GM18520 (cell line): ENCODE measurements around the gene NTNG2.

ENCODE experiments used
- ATAC-seq: cut with Tn5 transposase; IDR thresholded peaks from one replicate; pipeline ENCODE4 v1.9.1; 2021; ENCODE audit not compliant: unreplicated experiment

NTNG2 gene

GRCh38 chr9:132146575-132146974, 15.3 kb upstream of the NTNG2 start:
- ATAC-seq, result no peak

DNA sequence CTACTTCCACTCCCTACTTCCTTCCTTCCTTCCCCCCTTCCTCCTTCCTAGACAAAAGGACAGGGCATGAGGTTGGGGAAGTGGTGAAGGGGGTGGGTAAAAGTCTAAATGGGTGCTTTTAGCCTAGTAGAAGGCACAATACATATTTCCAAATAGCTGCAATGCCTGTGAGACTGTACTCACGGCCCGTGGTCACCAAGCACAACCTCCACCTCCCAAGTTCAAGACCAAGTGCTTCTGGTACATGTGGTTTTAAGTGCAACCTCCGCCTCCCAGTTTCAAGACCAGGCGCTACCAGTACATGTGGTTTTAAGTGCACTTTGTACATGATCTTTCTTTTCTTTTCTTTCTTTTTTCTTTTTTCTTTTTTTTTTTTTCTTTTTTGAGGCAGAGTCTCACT, 14.5 kb upstream of the NTNG2 start:
- no peak for ATAC-seq

- no peak for ATAC-seq
These were observed 14.0 kb upstream of the NTNG2 start for GRCh38 chr9:132147839-132148238.

DNA sequence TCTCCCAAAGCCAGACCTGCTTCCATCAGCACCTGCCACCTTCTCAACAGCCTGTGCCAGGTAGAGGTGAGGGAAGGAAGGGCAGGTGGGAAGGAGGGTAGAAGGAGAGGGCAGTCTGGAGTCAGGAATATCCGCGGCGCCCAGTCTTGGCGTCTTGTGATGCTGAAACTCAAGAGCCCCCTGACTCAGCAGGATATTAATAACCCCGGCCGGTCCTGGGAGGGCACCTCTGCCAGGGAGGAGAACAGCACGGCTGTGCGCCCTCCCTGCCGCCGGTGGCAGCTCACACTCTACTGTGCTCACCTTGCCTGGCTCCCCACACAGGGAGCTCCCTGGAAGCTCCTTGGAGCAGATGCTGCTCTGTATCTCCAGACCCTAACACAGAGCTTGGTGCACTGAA, 11.6 kb upstream of the NTNG2 start:
- no peak for ATAC-seq

DNA sequence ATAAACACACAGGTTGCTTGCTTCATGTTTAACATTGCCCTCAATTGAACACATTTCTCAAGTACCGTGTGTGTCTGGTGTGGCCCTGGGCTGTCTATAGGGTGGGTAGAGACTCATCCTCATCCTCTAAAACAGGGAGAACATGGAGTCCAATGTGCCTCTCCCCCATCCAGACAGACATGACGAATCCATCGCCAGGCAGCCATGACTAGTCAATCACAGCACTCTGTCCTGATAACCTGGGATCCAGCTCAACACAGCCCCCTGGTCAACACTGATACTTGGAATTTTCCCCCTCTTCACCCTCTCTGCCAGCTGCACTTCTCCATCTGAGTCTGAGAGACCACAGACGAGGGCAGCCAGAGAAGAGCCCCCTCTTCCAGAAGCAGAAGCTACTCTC, 10.7 kb upstream of the NTNG2 start:
- ATAC-seq, result no peak

DNA sequence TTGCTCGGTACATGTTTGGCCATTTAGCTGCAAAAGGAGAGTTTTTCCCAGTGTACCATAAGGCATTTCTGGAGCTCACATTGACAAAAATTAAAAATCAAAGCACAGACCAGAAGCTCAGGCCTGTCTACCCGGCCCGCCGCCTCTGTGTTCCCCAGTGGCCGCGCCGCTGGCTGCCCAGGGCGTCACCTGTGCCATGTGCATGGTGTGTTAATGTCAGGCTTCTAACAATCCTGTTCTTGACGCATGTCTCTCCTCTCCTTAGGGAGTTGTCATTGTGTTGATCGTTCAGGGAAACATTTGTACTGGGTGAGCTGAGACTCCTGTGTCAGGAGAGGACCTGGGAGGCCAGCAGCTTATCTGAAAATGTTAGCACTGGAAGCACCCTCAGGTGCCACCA, 9.6 kb upstream of the NTNG2 start:
- ATAC-seq, result no peak

- ATAC-seq, result no peak
These were observed 6.8 kb upstream of the NTNG2 start for GRCh38 chr9:132154863-132155567.

DNA sequence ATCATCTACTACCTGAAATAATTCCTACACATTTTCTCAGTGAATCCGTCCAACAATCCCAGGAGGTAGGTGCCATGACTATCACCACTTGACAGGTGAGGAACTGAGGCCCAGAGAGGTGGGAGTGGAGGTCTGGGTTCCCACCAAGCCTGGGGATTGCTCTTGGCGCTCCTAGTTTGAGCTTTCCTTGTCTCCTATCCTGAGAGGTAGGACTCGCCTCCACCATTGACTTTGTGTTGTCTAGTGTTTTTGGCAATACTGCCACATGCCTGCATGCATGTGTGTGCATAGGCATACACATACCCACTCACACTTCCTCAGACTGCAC, 6.3 kb upstream of the NTNG2 start:
- ATAC-seq, result no peak

DNA sequence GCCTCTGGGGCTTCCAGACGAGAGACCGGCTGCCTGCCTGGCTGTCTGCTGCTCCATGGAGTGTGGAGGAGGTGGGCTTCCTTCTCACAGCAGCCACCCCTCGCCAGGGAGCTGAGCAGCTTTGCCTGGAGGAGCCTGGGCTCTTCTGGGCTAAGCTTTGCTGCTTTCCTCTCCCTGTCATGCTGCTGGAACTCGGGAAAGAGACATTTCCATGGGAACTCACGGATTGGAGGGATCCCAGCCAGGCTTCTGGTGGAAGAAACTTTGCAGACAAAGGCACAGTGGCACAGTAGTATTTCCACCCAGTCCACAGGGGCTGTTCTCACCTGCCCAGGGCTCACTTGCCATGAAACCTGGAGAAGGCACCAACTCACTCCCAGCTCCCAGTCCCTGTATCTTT, 5.6 kb upstream of the NTNG2 start:
- ATAC-seq, result no peak

GRCh38 chr9:132157347-132158116, 4.3 kb upstream of the NTNG2 start:
- no peak for ATAC-seq

DNA sequence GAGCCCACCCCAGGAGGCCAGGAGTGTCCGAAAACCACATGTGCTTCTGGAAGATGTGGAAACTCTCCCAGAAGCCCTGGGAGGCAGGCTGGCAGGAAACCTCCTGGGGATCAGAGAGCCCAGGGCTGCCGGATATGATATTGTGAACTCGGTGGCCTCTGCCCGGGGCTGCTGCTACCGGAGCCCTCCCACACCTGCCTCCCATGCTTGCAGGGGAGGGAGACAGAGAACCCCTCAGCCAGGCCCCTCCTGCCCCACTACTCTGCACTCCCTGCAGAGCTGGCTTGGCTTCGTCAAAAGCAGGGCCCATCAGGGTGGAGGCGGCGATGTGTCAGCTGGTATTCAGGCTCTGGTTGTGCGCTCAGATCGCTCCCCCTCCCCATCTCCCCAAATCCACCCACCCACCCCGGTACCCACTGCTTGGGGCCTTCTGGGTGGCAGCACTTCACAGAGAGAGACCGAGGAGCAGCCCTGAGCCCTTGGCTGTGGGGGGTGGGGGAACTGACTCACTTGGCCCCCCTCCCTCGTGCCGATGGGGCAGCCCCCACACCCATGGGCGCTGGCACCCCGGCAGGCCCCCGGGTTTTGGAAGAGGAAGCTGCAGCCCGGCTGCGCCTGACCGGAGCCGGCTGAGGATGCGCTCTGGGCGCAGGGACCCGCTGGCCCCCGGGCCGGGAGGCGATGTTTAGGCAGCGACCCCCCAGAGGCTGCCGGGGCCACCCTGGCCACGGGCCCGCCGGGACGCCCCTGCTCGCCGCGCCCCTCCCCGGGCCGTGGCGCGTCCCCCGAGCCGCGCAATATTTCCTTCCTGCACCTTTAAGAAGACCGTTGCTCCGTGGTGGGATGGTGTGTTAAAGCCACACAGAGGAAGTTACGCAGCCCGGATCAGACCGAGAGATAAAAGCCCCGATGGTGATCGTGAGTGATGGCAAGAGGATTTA, 786 bp upstream of the NTNG2 start:
- no peak for ATAC-seq

DNA sequence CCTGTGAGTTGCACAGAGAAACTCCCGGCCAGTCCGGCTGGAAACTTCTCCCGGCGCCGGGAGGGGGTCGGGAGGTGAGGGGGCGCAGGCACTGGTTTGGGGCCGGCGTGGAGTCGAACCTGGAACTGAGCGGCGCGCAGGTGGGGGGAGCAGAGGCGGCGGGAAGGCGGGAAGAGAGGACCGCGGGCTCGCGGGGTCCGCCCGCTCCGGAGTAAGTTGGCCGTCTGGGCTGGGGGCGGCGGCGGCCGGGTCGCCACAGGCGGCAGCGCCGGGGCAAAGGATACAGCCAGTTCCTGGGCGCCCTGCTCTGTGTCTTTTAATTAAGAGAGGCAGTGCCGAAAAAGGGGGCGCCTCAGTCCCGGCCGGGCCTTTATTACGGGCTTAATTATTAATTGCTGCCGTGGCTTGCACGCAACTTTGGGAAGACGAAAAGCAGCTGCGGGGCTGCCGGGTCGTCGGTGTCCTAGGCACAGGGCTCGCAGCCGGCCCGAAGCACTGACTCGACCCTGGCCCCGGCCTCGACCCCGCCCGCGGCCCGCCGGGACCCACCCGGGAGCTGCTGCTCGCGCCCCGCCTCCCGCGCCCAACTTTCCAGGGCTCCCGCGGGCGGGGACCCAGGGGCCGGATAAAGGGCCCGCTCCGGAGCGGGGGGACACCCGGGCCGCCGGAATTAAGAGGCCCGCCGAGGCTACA, 1.1 kb downstream of the NTNG2 start:
- no peak for ATAC-seq

DNA sequence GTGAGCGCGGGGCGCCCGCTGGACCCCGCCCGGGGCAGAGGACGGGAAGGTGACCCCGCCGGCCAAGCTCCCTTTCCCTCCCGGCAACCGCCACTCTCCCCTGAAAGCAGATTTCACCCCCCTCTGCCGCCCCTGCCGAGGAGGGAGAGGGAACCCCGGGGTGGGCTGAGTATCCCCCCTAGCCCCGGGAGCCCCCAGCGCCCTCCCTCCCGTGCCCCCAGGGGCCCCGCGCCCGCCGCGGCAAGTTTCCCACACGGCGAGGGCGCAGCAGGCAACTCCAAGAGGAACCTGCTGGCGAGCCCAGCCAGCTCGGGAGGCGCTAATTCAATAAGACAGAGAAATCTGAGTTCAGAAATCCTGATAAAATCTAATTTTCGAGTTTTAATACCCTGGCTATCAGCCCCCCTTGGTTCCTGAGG, 1.6 kb downstream of the NTNG2 start:
- ATAC-seq, result no peak

- no peak for ATAC-seq
These were observed 2.2 kb downstream of the NTNG2 start for GRCh38 chr9:132163876-132164603.

GRCh38 chr9:132164604-132165362, 2.9 kb downstream of the NTNG2 start:
- no peak for ATAC-seq

DNA sequence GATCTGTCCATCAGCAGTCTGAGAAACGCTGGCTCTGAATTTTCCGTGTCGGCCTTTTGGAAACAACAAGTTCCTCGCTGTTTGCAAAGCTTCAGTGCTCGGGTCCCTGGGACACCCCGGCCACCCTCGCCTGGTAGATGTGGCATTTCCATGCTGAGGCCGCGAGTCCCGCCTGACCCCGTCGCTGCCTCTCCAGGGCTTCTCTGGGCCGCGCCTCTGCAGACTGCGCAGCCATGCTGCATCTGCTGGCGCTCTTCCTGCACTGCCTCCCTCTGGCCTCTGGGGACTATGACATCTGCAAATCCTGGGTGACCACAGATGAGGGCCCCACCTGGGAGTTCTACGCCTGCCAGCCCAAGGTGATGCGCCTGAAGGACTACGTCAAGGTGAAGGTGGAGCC, 4.7 kb downstream of the NTNG2 start:
- no peak for ATAC-seq

GRCh38 chr9:132167192-132167591, 5.3 kb downstream of the NTNG2 start:
- no peak for ATAC-seq

DNA sequence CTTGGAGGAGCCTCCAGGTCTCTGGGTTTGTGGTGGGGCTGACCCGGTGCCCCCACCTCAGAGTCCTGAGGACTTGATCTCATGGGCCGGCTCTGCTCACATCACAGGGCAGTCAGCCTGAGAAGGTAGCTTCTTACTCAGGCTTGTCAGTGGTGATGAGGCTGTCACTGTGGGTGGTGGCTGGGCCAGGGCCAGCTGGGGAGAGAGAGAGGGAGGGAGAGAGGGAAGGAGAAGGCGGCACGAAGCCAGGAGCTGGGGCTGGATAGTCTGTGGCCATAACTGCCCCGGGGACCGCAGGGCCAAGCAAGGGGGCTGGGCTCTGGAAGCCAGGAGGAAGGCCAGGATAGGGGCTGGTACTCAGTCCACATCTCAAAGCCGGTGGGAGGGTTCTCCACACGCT, 6.5 kb downstream of the NTNG2 start:
- ATAC-seq, result no peak

DNA sequence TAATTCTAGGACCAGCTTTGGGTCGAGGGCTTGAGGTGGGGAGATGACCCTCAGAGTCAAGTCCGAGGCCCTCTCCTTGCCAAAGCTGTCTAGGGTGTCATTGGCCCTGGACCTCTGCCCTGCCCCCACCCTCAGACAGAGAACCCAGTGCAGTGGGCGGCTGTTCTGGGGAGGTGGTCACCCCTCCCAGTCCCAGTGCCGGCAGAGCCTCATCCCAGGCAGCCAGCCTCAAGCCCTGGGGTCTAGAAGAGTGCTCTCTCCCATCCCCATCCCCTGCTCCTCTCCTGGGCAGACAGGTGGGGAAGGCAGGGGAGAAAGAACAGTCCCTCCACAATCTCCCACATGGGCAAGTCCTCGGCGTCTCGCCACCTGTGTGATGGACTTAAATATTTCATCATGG, 7.0 kb downstream of the NTNG2 start:
- ATAC-seq, result no peak
